Mesenchymal stem cell (in vitro differentiated cells and primary cell): Measurements from ENCODE around the gene EEF2K.

Experiments used
- DNase-seq: peaks from one replicate; pipeline ENCODE4 v3.0.0-alpha.2; 2013
- H2AFZ ChIP-seq: one replicate; pipeline ENCODE4 v1.6.1; 2013; ENCODE audit warnings: low read depth, mild to moderate bottlenecking, control low read depth, inconsistent platforms, low read length, moderate library complexity
- H2AK5ac ChIP-seq: 2 replicates; pipeline ENCODE4 v1.6.1; 2013; ENCODE audit warnings: low read length, moderate library complexity, mild to moderate bottlenecking, inconsistent platforms; ENCODE audit not compliant: severe bottlenecking
- H2BK120ac ChIP-seq: one replicate; pipeline ENCODE4 v1.6.1; 2013; ENCODE audit warnings: low read depth, mild to moderate bottlenecking, inconsistent platforms, low read length, moderate library complexity
- H2BK12ac ChIP-seq, 2 experiments: one replicate each; pipeline ENCODE4 v1.6.1; 2013; ENCODE audit warnings: inconsistent platforms in 2 of 2, low read length in 2 of 2, mild to moderate bottlenecking in 2 of 2, moderate library complexity in 2 of 2, control low read depth in 1 of 2
- H2BK15ac ChIP-seq: one replicate; pipeline ENCODE4 v1.6.1; 2013; ENCODE audit warnings: mild to moderate bottlenecking, low read depth, inconsistent platforms; ENCODE audit not compliant: poor library complexity, severe bottlenecking
- H2BK5ac ChIP-seq: 2 replicates; pipeline ENCODE4 v1.6.1; 2013; ENCODE audit warnings: low read depth, mild to moderate bottlenecking, low read length, control low read depth, inconsistent platforms; ENCODE audit not compliant: poor library complexity, severe bottlenecking
- H3K14ac ChIP-seq, 2 experiments: one replicate each; pipeline ENCODE4 v1.6.1; 2013; ENCODE audit warnings: inconsistent platforms in 2 of 2, low read length in 2 of 2, control low read depth in 1 of 2, mild to moderate bottlenecking in 1 of 2, moderate library complexity in 1 of 2
- H3K18ac ChIP-seq, 2 experiments: one replicate each; pipeline ENCODE4 v1.6.1; 2013; ENCODE audit warnings: inconsistent platforms in 2 of 2, low read length in 2 of 2, control low read depth in 1 of 2, low read depth in 1 of 2, mild to moderate bottlenecking in 1 of 2
- H3K23ac ChIP-seq, 2 experiments: one replicate each; pipeline ENCODE4 v1.6.1; 2013; ENCODE audit warnings: inconsistent platforms in 2 of 2, low read length in 2 of 2, mild to moderate bottlenecking in 2 of 2, moderate library complexity in 2 of 2, control low read depth in 1 of 2
- H3K27ac ChIP-seq: 2 replicates; pipeline ENCODE4 v1.5.1; 2013; ENCODE audit warnings: mild to moderate bottlenecking, moderate library complexity, low read length, control low read depth, inconsistent platforms; ENCODE audit not compliant: poor library complexity, severe bottlenecking
- H3K27me3 ChIP-seq, 2 experiments: 2 replicates each; pipeline versions ENCODE4 v1.6.1 to v1.7.0; 2013; ENCODE audit warnings: low read length in 2 of 2, mild to moderate bottlenecking in 2 of 2, moderate library complexity in 2 of 2, control low read depth in 1 of 2, inconsistent platforms in 1 of 2; ENCODE audit not compliant: control insufficient read depth in 1 of 2, insufficient read depth in 1 of 2
- H3K36me3 ChIP-seq, 2 experiments: 2 replicates each; pipeline versions ENCODE4 v1.6.1 to v1.7.0; 2013; ENCODE audit warnings: low read length in 2 of 2, control low read depth in 1 of 2, inconsistent platforms in 1 of 2, low read depth in 1 of 2, mild to moderate bottlenecking in 1 of 2; ENCODE audit not compliant: insufficient read depth in 2 of 2, control insufficient read depth in 1 of 2
- H3K4ac ChIP-seq, 2 experiments: one replicate each; pipeline ENCODE4 v1.6.1; 2013; ENCODE audit warnings: inconsistent platforms in 2 of 2, low read length in 2 of 2, mild to moderate bottlenecking in 2 of 2, moderate library complexity in 2 of 2, control low read depth in 1 of 2, low read depth in 1 of 2
- H3K4me1 ChIP-seq: 2 replicates; pipeline ENCODE4 v1.6.1; 2013; ENCODE audit warnings: low read depth, low read length, control low read depth; ENCODE audit not compliant: control insufficient read depth, insufficient read depth
- H3K4me2 ChIP-seq: 2 replicates; pipeline ENCODE4 v1.6.1; 2013; ENCODE audit warnings: low read length, mild to moderate bottlenecking, inconsistent platforms; ENCODE audit not compliant: poor library complexity, severe bottlenecking
- H3K4me3 ChIP-seq, 2 experiments: 2 replicates each; pipeline versions ENCODE4 v1.5.1 to v1.7.0; 2013; ENCODE audit warnings: low read length in 2 of 2, mild to moderate bottlenecking in 2 of 2, control low read depth in 1 of 2, low read depth in 1 of 2; ENCODE audit not compliant: insufficient read depth in 1 of 2
- H3K79me1 ChIP-seq: replicated peaks from 2 replicates; pipeline ENCODE4 v1.6.1; 2013; ENCODE audit warnings: mild to moderate bottlenecking, control low read depth, low read length, inconsistent platforms; ENCODE audit not compliant: poor library complexity, severe bottlenecking
- H3K9ac ChIP-seq: 2 replicates; pipeline ENCODE4 v1.7.0; 2013; ENCODE audit warnings: mild to moderate bottlenecking, low read length, moderate library complexity
- H3K9me3 ChIP-seq: 2 replicates; pipeline ENCODE4 v1.7.0; 2013; ENCODE audit warnings: mild to moderate bottlenecking, low read length; ENCODE audit not compliant: control insufficient read depth
- H4K8ac ChIP-seq: one replicate; pipeline ENCODE4 v1.6.1; 2013; ENCODE audit warnings: inconsistent platforms, mild to moderate bottlenecking, low read length, moderate library complexity
- H4K91ac ChIP-seq: one replicate; pipeline ENCODE4 v1.6.1; 2013; ENCODE audit warnings: mild to moderate bottlenecking, low read length, inconsistent platforms
- WGBS: methylation state at CpG from one replicate; pipeline ENCODE4 v1.1.7; 2013; ENCODE audit warnings: mixed read lengths; 5-methylcytosine and 5-hydroxymethylcytosine counted together

The EEF2K gene

DNA sequence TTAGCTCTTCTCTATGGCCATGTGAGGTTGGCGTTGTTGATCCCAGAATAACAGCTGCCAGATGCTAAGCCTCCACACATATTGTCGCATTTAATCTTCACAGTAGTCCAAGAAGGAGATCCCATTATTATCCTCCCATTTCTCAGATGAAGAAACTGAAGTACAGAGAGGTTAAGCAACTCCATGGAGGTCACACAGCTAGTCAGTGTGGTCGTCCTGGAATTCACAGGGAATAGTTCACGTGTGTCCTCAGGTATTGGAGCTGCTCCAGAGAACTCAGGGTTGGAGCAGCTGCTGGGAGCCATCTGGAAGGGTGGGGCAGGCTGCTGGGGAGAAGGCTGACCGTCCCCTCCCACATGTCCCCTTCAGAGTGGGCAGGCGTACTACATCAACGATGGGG is 24.2 kb upstream of the EEF2K start:
- Histone ChIP-seq H2AK5ac (no peak overlapping the region), H3K4me2 (no peak overlapping the region), H2BK12ac (no peak overlapping the region), H4K8ac (no peak overlapping the region), H2AFZ (no peak overlapping the region), H3K4me3 (no peak overlapping the region), H3K4me1 (no peaks in the 10 kb centered on the region), H2BK15ac (no peak overlapping the region), H4K91ac (no peak overlapping the region), H3K27me3 (peaks cover 17 to 28% of the 10 kb centered on the region in 2 experiments), H3K4ac (no peak overlapping the region), H3K9me3 (no peaks in the 10 kb centered on the region), H3K79me1 (no peaks in the 10 kb centered on the region), H3K9ac (no peak overlapping the region), H3K36me3 (no peaks in the 10 kb centered on the region), H2BK120ac (no peak overlapping the region), H3K23ac (no peak overlapping the region), H3K14ac (no peak overlapping the region), H3K27ac (no peak overlapping the region), H3K18ac (no peak overlapping the region), H2BK5ac (no peak overlapping the region)
- DNase-seq = no peak
- 82% methylated on average over 5 of the region's 7 CpGs for WGBS

DNA sequence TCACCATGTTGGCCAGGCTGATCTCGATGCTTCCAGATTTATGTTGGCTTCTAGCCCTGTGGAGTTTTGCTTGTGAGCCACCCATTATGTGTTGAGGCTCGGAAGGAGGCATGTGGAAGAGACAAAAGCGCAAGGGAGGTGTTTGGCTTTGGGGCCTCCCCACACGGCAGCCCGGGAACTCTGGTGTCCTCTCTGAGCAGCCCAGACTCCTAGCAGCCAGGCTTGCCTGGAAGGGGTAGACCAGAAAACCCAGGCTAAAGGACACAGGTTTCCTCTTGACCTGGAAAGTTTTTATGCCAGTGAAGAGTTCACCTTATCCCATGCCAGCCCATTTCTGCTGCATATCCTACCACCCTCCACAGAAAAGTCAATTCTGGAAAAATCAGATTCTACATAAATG is 22.7 kb upstream of the EEF2K start:
- H2BK5ac ChIP-seq = no peak overlapping the region
- H4K8ac ChIP-seq = no peak overlapping the region
- H2BK15ac ChIP-seq = no peak overlapping the region
- no peak overlapping the region for H2AK5ac ChIP-seq
- H3K79me1 ChIP-seq = no peaks in the 10 kb centered on the region
- H3K36me3 ChIP-seq = no peaks in the 10 kb centered on the region
- H4K91ac ChIP-seq = no peak overlapping the region
- no peak overlapping the region for H2BK12ac ChIP-seq
- no peak overlapping the region for H3K4ac ChIP-seq
- H3K23ac ChIP-seq = no peak overlapping the region
- no peak overlapping the region for H3K4me3 ChIP-seq
- no peak overlapping the region for H3K14ac ChIP-seq
- no peak overlapping the region for H3K9ac ChIP-seq
- H3K18ac ChIP-seq = no peak overlapping the region
- DNase-seq = no peak
- peaks cover 15 to 20% of the 10 kb centered on the region in 2 experiments for H3K27me3 ChIP-seq
- H3K4me2 ChIP-seq = no peak overlapping the region
- H3K9me3 ChIP-seq = no peaks in the 10 kb centered on the region
- no peak overlapping the region for H3K27ac ChIP-seq
- H3K4me1 ChIP-seq = no peaks in the 10 kb centered on the region
- WGBS = 90% methylated on average over 5 of the region's 5 CpGs
- H2AFZ ChIP-seq = no peak overlapping the region
- H2BK120ac ChIP-seq = no peak overlapping the region

DNA sequence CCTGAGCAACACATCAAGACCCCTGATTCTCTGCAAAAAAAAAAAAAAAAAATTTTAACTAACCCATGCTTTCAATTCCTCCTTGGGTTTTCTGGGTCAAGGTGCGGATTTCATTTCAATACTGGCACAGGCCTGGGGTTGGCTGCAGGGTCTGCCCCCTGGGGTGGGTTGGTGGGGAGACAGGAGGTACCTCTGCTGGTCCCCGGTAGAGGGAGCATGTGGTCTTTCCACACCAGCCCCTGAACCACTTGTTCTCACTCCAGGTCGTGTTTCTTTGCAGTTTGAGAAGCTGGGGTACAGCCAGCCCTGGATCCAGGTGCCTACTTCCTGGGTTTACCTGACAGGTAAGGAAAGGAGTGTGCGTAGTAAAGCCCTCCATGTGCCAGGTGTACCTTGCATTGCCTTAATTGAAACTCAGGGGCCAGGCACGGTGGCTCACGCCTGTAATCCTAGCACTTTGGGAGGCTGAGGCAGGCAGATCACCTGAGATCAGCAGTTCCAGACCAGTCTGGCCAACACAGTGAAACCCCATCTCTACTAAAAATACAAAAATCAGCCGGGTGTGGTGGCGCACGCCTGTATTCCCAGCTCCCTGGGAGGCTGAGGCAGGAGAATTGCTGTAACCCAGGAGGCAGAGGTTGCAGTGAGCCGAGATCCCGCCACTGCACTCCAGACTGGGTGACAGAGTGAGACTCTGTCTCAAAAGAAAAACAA is 22.0 kb upstream of the EEF2K start:
- Histone ChIP-seq H3K4ac (no peak overlapping the region), H2BK5ac (no peak overlapping the region), H3K23ac (no peak overlapping the region), H3K9ac (no peak overlapping the region), H3K27ac (no peak overlapping the region), H3K27me3 (peaks cover 11 to 17% of the 10 kb centered on the region in 2 experiments), H2BK12ac (no peak overlapping the region), H3K79me1 (no peaks in the 10 kb centered on the region), H3K4me3 (no peak overlapping the region), H3K36me3 (no peaks in the 10 kb centered on the region), H2BK15ac (no peak overlapping the region), H4K91ac (peak overlapping the region; percentile 20), H2BK120ac (no peak overlapping the region), H3K4me1 (peaks cover 3% of the 10 kb centered on the region), H3K4me2 (no peak overlapping the region), H3K9me3 (no peaks in the 10 kb centered on the region), H2AK5ac (no peak overlapping the region), H2AFZ (no peak overlapping the region), H4K8ac (no peak overlapping the region), H3K18ac (no peak overlapping the region), H3K14ac (no peak overlapping the region)
- DNase-seq = no peak
- 81% methylated on average over 11 of the region's 11 CpGs for WGBS

DNA sequence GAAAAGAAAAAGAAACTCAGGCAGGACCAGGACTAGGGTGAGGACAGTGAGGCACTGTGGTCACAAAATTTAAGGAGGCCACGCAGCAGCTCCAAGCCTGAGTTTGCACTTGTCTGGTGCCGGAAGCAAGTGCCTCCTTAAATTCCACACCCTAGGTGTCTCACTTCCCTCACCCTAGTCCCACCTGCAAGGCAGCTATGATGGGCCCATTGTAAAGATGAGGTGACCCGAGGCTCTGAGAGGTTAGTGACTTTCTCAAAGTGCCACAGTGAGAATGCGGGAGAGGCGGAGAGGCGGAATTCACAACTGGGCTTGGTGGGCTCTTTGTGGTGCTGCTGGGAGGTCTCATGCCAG is 21.5 kb upstream of the EEF2K start:
- Histone ChIP-seq H3K14ac (no peak overlapping the region), H3K27me3 (peaks cover 11 to 17% of the 10 kb centered on the region in 2 experiments), H3K4me1 (peaks cover 7% of the 10 kb centered on the region), H3K18ac (no peak overlapping the region), H3K79me1 (no peaks in the 10 kb centered on the region), H4K8ac (no peak overlapping the region), H2BK15ac (no peak overlapping the region), H2BK5ac (no peak overlapping the region), H3K4me3 (no peak overlapping the region), H3K9me3 (no peaks in the 10 kb centered on the region), H2BK12ac (no peak overlapping the region), H3K9ac (no peak overlapping the region), H3K4me2 (no peak overlapping the region), H2AFZ (no peak overlapping the region), H3K4ac (no peak overlapping the region), H2BK120ac (no peak overlapping the region), H4K91ac (no peak overlapping the region), H3K27ac (no peak overlapping the region), H3K23ac (no peak overlapping the region), H3K36me3 (no peaks in the 10 kb centered on the region), H2AK5ac (no peak overlapping the region)
- 88% methylated on average over 6 of the region's 6 CpGs for WGBS
- no peak for DNase-seq
